DOHH2 (cell line): Measurements from ENCODE around the gene UROC1.

Experiments
- H3F3A ChIP-seq: fragments of 200-600 bp; sonication (generic), shearing (Covaris generic); 2 replicates; pipeline ENCODE4 v1.6.0; 2016; ENCODE audit warnings: antibody characterized with exemption, mild to moderate bottlenecking; ENCODE audit not compliant: control insufficient read depth, insufficient read depth
- H3K27ac ChIP-seq: fragments of 200-600 bp; sonication (generic); 2 replicates; pipeline ENCODE4 v1.5.1; 2014; ENCODE audit warnings: low read depth, mild to moderate bottlenecking, low read length, moderate library complexity
- H3K27me3 ChIP-seq: fragments of 200-600 bp; sonication (generic); 2 replicates; pipeline ENCODE4 v1.6.1; 2014; ENCODE audit warnings: mild to moderate bottlenecking, low read length, mixed read lengths; ENCODE audit not compliant: control insufficient read depth
- H3K36me3 ChIP-seq: fragments of 200-600 bp; sonication (generic); 2 replicates; pipeline ENCODE4 v1.6.1; 2014; ENCODE audit warnings: mild to moderate bottlenecking, low read length, moderate library complexity, mixed read lengths; ENCODE audit not compliant: control insufficient read depth
- H3K4me1 ChIP-seq: fragments of 200-600 bp; sonication (generic); 2 replicates; pipeline ENCODE4 v1.6.1; 2014; ENCODE audit warnings: mild to moderate bottlenecking, low read length, mixed read lengths; ENCODE audit not compliant: control insufficient read depth
- H3K4me2 ChIP-seq: fragments of 200-600 bp; sonication (generic); 2 replicates; pipeline ENCODE4 v1.6.0; 2014; ENCODE audit warnings: mild to moderate bottlenecking, low read length, moderate library complexity
- H3K4me3 ChIP-seq: fragments of 200-600 bp; sonication (generic); 2 replicates; pipeline ENCODE4 v1.5.1; 2014; ENCODE audit warnings: mild to moderate bottlenecking, low read length, mixed read lengths
- H3K79me2 ChIP-seq: fragments of 200-600 bp; sonication (generic); 2 replicates; pipeline ENCODE4 v1.6.1; 2014; ENCODE audit warnings: mild to moderate bottlenecking, low read length, mixed read lengths; ENCODE audit not compliant: control insufficient read depth
- H3K9me2 ChIP-seq: fragments of 200-600 bp; sonication (generic); replicated peaks from 2 replicates; pipeline ENCODE4 v1.6.1; 2014; ENCODE audit warnings: mild to moderate bottlenecking, low read length, mixed read lengths; ENCODE audit not compliant: control insufficient read depth
- H3K9me3 ChIP-seq: fragments of 200-600 bp; sonication (generic); 2 replicates; pipeline ENCODE4 v1.6.1; 2014; ENCODE audit warnings: antibody characterized with exemption, low read length, mixed read lengths; ENCODE audit not compliant: control insufficient read depth, insufficient read depth
- H4K20me1 ChIP-seq: fragments of 200-600 bp; sonication (generic); 2 replicates; pipeline ENCODE4 v1.6.0; 2014; ENCODE audit warnings: low read depth, mild to moderate bottlenecking, antibody characterized with exemption, low read length, moderate library complexity; ENCODE audit not compliant: control insufficient read depth, insufficient read depth
- CTCF ChIP-seq: fragments of 200-600 bp; sonication (generic); IDR thresholded peaks from one replicate; pipeline ENCODE4 v1.5.1; 2014; ENCODE audit warnings: antibody characterized with exemption, mild to moderate bottlenecking, low read depth, low read length; ENCODE audit not compliant: poor library complexity, severe bottlenecking
- EZH2phosphoT487 ChIP-seq: fragments of 200-600 bp; sonication (generic); IDR thresholded peaks from 2 replicates; pipeline ENCODE4 v1.6.1; 2017; ENCODE audit warnings: borderline replicate concordance, mild to moderate bottlenecking, antibody characterized with exemption, low read length, moderate library complexity, mixed read lengths

The UROC1 gene

GRCh38 chr3:126544596-126545281, 27.2 kb upstream of the UROC1 start:
- Histone ChIP-seq H3F3A (no peaks in the 10 kb centered on the region), H3K36me3 (no peaks in the 10 kb centered on the region), H4K20me1 (no peaks in the 10 kb centered on the region), H3K4me2 (no peak overlapping the region), H3K9me3 (no peaks in the 10 kb centered on the region), H3K4me1 (no peaks in the 10 kb centered on the region), H3K4me3 (no peak overlapping the region), H3K27ac (no peak overlapping the region), H3K79me2 (no peaks in the 10 kb centered on the region), H3K27me3 (no peaks in the 10 kb centered on the region), H3K9me2 (no peaks in the 10 kb centered on the region)
- TF ChIP-seq EZH2phosphoT487 (no peak), CTCF (no peak)

- Histone ChIP-seq H3K27ac (no peak overlapping the region), H3K79me2 (no peaks in the 10 kb centered on the region), H3K27me3 (no peaks in the 10 kb centered on the region), H4K20me1 (no peaks in the 10 kb centered on the region), H3K4me1 (no peaks in the 10 kb centered on the region), H3K9me2 (no peaks in the 10 kb centered on the region), H3K9me3 (no peaks in the 10 kb centered on the region), H3F3A (no peaks in the 10 kb centered on the region), H3K4me3 (no peak overlapping the region), H3K36me3 (no peaks in the 10 kb centered on the region), H3K4me2 (no peak overlapping the region)
- TF ChIP-seq CTCF (no peak), EZH2phosphoT487 (no peak)
Measured at GRCh38 chr3:126543457-126544061, 26.0 kb upstream of the UROC1 start.

GRCh38 chr3:126542340-126543241, 25.0 kb upstream of the UROC1 start:
- no peak overlapping the region for H3K4me3 ChIP-seq
- no peaks in the 10 kb centered on the region for H3F3A ChIP-seq
- H3K4me1 ChIP-seq, result no peaks in the 10 kb centered on the region
- H3K27me3 ChIP-seq, result no peaks in the 10 kb centered on the region
- no peak overlapping the region for H3K4me2 ChIP-seq
- no peak for TF ChIP-seq CTCF
- no peak for TF ChIP-seq EZH2phosphoT487
- H3K27ac ChIP-seq, result no peak overlapping the region
- H3K36me3 ChIP-seq, result no peaks in the 10 kb centered on the region
- no peaks in the 10 kb centered on the region for H4K20me1 ChIP-seq
- H3K9me3 ChIP-seq, result no peaks in the 10 kb centered on the region
- H3K79me2 ChIP-seq, result no peaks in the 10 kb centered on the region
- no peaks in the 10 kb centered on the region for H3K9me2 ChIP-seq
